Vagina (tissue), 2 donors: ENCODE results near the gene RNU1-1.
"Not testable (repeated sequence)": the region's sequence is repeated elsewhere in the genome, so short reads cannot be mapped to it uniquely, and the experiment has no call there.

Experiments used
- POLR2A ChIP-seq, 2 donors: fragments of 450-650 bp; IDR thresholded peaks; one replicate each; pipeline ENCODE4 v1.6.1; 2017; ENCODE audit warnings: antibody characterized with exemption in 2 of 2, mild to moderate bottlenecking in 2 of 2, moderate library complexity in 2 of 2
- POLR2AphosphoS5 ChIP-seq, 2 donors: sonication (generic); formaldehyde crosslinking; IDR thresholded peaks; one replicate each; pipeline ENCODE4 v1.9.0; 2017; ENCODE audit warnings: antibody characterized with exemption in 2 of 2, mild to moderate bottlenecking in 2 of 2, low read depth in 1 of 2; ENCODE audit not compliant: insufficient read depth in 1 of 2
- TF ChIP-seq, protein P1 (sequence below), 3 experiments: fragments of 450-650 bp in 2 of 3; fragments of 200-600 bp in 1 of 3; sonication (generic) in 1 of 3; IDR thresholded peaks; one replicate each; pipeline ENCODE4 v1.5.1; 2017 to 2019; ENCODE audit warnings: antibody characterized with exemption in 3 of 3, mild to moderate bottlenecking in 2 of 3, moderate library complexity in 2 of 3

DNA sequence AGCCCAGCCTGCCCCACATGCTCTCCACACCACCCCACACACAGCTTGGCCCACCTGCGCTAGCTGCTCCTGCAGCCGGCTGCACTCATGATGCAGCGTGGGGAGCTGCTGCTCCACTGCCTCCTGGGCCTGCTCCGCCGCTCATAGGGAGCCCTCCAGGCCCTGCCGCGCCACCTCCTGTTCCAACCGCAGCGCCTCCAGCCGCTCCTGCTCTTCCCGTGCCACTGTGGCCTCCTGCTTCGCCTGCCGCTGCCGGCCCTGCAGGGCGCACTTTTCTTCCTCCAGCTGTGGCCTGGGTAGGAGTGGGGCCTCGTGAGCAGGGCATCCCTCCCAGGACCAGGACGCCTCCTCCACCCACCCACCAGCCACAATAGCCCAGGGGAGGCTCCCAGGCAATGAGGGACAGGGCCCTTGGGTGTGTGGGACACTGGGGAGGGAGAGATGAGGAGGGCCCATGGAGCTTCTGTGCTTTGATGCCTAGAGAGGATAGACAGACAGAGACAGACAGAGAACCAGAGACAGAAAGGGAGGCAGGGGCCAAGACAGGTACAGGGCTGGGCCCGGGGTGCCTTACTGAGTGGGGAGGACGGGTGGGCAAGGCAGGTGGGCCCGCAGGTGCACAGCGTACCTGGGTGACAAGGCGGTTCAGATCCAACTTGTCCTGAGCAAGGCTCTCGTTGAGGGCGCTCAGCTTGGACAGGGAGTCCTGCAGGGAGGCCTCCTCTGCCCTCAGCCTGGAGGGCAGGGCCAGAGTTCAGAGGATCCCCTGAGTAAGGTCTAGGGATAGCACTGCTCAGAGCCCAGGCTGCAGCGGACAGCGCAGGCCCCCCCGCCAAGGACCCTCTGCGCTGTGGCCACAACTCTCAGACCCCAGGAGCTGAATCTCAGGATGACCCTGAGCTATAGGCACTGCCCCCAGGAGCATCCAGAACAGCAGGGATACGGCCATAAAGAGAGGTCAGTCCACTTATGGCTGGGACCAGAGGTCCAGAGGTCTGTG, 38.0 kb downstream of the RNU1-1 start:
- TF ChIP-seq POLR2A (IDR thresholded peaks at IDR 0.05); POLR2AphosphoS5 (IDR thresholded peaks at IDR 0.05; ENCODE audit: insufficient read depth in 1 of 2, low read depth in 1 of 2): not testable (repeated sequence)
- TF ChIP-seq, protein P1, sequence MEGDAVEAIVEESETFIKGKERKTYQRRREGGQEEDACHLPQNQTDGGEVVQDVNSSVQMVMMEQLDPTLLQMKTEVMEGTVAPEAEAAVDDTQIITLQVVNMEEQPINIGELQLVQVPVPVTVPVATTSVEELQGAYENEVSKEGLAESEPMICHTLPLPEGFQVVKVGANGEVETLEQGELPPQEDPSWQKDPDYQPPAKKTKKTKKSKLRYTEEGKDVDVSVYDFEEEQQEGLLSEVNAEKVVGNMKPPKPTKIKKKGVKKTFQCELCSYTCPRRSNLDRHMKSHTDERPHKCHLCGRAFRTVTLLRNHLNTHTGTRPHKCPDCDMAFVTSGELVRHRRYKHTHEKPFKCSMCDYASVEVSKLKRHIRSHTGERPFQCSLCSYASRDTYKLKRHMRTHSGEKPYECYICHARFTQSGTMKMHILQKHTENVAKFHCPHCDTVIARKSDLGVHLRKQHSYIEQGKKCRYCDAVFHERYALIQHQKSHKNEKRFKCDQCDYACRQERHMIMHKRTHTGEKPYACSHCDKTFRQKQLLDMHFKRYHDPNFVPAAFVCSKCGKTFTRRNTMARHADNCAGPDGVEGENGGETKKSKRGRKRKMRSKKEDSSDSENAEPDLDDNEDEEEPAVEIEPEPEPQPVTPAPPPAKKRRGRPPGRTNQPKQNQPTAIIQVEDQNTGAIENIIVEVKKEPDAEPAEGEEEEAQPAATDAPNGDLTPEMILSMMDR (IDR thresholded peaks at IDR 0.05): not testable (repeated sequence)
